GM21786 (cell line): Measurements from ENCODE around the gene NQO2.
A peak's percentile ranks its signal among the peaks of the same experiment; 100 is the strongest.
"Not testable (repeated sequence)": the region's sequence is repeated elsewhere in the genome, so short reads cannot be mapped to it uniquely, and the experiment has no call there.

Experiments used
- ATAC-seq: cut with Tn5 transposase; IDR thresholded peaks from one replicate; pipeline ENCODE4 v1.9.1; 2021; ENCODE audit not compliant: unreplicated experiment

NQO2 gene

DNA sequence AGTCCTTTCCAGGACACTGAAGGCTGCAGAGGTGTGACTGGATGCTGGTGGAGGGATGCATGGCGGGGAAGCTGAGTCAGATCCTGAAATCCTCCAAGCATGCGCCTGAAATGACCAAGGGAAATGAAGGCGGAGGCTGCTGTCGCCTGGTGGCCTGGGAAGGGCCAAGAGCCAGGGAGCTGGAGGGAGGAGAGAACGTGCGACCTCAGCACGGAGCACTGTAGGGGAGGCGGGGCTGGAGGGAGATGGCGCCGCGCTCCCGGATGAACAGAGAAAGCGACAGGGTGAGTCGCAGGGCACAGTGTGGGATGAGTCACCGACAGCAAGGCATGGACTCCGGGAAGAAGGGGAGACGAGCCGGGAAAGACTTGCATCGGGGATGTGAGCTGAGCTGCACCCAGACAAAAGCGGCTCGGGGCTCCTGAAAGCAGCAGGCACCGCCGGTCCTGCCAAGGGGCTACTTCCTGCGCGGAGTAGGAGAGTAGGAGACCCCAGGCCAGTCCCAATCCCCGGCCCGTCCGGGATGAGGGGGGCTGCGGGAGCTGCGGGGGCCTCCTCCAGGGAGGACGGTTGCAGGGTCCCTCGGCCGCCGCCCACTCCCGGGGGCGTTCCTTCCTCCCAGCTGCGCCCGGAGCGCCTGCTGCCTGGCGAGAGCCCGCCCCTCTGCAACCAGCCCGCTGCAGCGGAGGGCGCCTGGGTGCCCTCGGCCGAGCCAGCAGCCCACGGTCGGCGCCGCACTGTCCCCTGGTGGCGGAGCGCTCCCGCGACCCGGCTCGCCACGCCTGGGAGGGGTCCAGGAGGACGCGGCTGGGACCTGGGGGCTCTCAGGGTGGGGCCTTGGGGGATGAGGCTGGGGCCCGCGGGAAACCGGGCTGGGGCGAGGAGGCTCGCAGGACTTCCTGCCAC lies 11.0 kb upstream of the NQO2 start:
- ATAC-seq: peak; percentile 49

DNA sequence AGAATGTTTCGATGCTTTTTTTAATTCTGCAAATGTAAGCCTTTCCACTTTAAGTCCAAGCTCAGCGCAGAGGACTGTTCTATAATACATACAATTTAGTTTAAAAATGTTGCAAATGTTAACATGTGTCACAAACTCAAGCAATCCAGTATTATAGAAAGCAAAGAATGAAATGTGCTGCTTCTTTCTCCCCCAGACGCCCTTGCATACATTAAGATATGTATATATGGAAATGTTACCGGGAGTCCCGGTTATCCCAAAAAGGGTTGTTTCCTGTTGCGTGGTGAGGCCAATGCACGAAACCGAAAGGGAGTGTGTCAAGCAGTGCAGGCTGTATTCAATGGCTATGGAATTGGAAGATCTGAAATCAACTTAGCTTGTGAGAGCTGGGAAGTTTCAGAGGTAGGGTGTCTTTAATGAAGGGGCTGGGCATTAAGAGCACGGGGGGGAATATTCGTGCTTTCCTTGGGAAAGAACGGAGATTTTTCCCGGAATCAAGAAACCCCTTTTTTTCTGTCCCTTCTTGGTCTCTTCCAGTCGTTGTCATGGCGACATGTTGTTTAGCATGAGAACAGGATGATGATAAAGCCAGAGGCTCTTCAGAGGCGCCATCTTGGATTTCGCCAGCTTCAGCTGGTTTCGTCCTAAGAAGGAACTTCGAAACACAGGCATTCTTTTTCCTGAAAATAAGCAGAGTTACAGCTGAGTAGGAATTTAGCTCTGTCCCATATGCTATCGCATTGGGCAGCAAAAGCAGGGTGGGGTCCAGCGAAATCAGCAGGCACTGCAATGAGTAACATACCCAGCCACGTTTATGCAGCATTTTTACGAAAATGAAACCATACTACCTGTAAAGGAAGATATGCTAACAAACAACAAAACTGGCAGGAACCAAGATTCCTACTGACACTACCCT lies 10.1 kb upstream of the NQO2 start:
- ATAC-seq: peak; percentile 81

DNA sequence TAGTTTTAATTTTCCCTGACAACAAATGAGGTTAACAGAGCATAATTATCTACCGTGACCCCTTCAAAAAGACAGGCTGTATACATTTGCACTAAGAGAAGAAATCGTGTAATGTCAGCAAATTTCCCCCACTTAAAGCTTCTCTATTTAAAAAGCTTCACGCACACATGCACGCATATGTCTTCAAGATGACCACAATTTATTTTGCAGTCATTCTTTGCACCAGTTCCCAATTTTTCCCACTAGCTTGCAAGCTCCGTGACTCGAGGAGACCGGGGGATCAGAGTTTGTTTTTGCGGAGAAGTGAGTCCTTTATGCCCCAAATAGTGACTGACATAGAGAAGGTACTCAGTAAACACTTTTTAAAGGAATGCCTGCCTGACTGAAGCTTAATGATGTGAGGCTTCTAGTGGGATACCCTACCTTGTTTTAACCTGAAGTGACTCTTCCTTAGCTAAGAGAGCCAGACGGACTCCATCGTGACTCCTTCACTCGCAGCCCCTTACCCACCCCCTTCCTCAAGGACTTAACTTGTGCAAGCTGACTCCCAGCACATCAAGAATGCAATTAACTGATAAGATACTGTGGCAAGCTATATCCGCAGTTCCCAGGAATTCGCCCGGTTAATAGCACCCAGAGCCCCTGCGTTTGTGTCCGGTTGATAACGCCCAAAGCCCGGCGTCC lies 9.3 kb upstream of the NQO2 start:
- ATAC-seq: no peak

DNA sequence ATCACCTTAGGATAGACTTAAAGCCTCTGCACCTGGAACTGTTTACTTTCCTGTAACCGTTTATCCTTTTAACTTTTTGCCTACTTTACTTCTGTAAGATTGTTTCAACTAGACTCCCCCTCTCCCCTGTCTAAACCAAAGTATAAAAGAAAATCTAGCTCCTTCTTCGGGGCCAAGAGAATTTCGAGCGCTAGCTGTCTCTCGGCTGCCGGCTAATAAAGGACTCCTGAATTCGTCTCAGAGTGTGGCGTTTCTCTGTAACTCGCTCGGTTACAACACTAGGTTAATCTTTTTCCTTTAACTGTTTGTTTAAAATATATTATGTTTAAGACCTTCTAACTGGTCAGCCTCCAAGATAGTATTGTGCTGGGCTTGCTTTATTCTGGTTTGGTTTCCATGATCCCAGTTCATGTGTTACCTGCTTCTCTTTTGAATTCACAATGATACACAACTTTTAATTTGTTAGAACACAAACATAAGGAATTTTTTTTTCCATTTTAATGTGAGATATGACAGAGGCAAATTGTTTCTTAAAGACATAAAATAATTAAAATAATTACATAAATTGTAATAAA lies 8.7 kb upstream of the NQO2 start:
- ATAC-seq: no peak

DNA sequence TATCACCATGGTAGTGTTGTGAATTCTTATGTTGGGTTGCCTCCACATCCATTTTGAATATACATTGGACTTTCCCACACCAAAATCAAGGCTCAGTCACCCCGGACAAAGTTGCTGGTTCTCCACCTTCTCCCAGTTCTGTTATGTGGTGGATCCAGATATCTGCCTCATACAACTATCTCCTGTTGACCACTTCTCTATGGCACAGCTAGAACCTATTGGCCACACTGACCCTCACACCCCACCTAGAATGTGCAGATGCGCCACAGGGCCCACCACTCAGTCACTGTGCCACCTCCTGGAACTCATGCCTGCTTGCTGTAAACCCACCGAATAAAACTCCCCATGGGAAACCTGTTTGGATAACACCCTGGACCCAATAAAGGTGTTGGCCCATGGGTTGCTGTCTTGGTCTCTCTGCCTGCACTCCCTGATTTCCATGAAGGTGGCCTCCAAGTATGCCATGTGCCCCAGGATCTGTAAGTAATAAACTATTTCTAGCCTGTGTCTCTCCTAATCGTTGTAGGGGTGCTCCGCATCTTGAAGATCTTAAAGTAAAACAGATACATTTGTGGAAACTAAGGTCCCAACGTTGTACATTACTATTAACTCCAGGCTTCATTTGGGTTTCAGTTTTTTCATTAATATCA lies 7.2 kb upstream of the NQO2 start:
- no peak for ATAC-seq

DNA sequence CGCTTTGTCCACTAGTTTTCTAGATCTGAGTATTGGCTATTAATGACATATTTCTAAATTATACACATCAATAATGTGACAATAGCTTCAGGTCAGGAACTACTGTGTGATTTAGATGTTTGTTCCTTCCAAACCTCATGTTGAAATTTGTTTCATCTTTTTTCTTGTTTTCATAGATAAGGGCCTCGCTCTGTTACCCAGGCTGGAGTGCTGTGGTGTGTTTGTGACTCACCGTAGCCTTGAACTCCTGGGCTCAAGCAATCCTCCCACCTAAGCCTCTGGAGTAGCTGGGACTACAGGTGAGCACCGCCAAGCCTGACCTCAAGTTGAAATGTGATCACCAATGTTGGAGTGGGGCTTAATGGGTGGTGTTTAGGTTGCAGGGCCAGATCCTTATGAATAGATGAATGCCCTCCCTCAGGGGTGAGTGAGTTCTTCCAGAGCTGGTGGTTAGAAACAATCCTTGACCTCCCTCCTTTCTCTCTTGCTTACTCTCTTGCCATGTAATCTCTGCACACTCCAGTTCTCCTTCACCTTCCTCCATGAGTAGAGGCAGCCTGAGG lies 5.9 kb upstream of the NQO2 start:
- ATAC-seq: no peak

DNA sequence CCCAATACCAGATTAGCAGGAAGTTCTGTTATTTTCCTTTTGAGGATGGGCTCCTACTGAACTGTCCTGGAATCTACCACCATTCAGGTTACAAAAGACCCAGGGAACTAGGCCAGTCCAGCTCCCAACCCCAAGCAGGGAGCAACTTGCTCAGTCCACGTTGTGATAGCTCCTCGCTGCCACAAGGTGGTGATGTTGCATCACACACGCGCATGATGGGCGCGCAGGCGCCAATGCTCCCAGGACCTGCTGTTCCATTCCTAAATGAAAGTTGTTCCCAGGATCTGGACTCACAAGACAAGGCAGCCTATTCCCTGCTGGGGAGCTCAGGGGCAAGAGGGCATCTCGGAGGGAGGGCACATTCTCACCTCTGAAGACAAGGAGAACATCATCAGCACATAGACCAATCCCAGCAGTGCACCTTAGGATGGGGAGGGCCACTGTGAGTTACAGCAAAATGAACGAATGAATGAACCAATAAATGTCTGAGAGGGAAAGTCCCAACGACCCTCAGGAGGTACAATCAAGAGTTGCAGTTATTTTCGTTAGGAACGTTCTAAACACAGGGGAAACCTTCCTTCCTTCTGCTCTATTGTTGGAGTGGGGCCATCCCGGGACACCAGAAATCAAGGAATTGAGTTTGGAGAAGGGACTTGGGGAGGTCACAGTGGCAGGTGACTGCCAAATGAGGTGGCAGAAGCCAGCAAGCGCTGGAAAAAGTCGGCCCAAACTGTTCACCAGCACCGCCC lies 1.3 kb upstream of the NQO2 start:
- ATAC-seq: not testable (repeated sequence)

DNA sequence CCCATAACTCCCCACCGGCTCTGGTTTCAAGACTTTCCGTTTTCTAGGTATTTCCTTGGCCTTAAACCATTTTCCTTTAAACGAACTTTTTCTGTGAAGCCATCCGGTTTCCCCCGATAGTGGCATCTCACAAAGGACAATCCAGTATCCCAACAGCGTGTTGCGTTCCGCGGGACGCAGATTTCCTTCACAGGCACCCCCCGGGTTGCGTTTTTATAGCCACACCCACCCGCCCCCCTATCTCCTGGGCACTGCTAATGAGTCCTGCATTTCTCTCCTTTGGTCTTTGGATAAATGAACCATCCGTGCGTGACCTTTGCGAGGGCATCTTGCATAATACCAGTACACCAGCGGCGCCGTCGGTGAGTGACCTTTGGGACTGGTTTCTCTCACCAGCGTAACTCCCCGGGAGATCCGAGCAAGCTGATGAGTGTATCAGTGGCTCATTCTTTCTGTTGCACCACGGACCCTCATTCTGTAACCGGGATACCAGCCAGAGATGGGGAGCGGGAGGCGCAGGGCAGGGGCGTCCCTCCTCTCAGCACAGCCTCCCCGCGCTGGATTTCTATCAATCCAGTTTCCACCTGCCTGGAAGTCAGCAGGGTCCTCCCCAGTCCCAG lies 586 bp upstream of the NQO2 start:
- no peak for ATAC-seq

DNA sequence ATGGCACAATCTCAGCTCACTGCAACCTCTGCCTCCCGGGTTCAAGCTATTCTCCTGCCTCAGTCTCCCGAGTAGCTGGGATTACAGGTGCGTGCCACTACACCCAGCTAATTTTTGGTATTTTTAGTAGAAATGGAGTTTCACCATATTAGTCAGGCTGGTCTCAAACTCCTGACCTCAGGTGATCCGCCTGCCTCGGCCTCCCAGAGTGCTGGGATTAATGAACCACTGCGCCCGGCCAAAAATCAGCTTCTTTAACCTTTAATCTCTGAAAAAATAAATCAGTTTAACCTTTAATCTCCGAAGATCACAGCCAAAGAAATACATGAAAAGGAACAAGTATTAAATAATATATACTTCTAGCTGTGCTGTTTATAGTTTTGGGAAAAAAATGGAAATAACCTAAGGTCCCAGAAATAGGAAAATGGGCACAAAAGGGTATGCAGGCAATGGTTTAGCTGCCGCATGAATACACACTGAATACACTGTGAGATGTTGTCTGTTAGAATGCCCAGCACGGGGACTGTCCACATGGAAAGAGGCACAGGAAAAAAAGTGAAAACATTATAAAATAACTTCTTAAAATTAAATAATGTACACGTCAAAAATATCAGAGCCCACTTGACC lies 1.6 kb downstream of the NQO2 start:
- no peak for ATAC-seq

DNA sequence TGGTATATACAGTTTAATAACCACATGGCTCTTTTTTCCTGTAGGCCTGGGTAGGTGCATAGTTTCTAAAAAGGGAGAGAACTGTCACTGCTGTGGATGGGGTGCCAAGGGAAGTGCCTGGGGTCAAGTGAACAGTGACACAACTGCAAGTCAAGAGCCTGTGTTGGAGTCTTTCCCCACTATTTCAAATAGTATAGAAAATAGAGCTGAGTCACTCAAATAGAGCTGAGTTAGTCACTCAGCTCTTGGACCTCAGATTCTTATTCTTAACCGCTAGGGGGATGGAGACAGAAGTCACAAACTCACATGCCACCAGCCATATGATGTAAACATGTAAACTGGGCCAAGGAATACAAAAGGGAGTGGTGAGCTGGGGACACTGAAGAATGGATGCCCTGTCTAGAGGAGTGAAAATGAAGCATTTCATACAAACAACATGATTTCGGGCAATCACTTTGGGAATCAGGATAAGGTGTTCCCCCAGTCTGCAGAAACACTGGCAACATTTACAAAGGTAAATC lies 2.1 kb downstream of the NQO2 start:
- no peak for ATAC-seq

DNA sequence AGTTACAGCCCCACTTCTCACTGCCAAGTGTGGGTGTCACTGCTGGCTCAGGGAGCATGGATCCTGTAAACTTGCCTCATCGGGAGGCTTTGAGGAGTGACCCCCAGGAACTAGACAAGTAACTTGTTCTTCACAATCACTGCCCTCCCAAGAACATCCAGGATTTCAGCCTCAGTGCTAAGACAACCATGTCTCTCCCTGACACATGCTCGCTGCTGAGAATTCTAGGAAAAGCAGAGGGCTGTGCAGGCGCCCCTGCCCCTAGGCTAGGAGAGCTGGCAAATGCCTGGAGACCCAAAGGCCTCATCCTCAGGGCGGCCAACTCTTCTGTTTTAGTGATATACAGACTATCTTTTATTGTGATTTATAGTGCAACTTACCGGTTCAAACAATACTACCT lies 3.5 kb downstream of the NQO2 start:
- ATAC-seq: not testable (repeated sequence)

DNA sequence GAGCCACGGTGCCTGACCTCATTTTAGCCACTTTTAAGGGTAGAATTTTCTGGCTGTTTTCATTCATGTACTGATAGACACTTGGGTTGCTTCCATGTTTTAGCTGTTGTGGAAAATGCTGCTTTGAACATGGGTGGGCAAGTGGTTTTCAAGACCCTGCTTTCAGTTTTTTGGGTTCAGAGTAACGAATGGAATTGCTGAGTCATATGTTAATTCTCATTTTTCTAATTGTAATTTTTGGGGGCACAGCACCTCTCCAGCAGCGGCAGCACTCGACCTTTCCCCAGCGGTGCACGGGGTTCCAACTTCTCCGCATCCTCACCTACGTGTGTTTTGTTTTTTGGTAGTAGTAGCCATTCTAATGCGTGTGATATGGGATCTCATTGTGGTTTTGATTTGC lies 5.4 kb downstream of the NQO2 start:
- no peak for ATAC-seq

DNA sequence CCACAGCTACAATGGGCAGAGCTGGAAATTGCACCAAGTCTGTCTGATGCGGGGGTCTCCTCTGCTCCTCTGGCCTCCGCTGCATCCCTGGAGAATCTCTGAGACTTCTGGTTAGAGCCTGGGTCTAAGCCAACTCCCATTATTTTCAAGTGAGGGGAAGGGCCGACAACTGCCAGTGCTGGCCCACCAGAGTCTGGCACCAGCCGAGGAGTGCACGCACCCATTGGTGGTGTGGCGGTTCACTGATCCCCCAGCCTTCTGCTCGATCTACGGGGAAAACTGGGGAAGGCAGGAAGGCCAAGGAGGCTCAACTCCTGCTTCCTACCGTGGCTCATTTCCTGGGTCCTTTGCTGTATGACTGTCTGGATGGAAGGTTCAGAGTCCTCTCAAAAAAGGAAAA lies 6.2 kb downstream of the NQO2 start:
- no peak for ATAC-seq

DNA sequence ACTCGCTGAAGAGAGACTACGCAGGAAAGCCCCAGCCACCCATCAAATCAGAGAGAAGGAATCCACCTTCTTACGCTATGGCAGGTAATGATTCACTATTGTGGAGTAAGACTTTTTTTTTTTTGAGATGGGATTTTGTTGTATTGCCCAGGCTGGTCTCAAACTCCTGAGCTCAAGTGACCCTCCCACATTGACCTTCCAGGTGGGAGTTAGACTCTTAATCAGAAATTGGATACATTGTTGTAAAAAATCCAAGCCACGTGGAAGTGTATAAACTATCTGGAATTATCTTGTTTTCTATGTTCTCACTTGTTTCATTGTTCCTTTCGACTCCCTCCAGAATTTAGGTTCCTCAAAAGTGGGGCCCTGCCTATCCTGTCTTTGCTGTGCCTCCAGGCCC lies 6.8 kb downstream of the NQO2 start:
- ATAC-seq: no peak

DNA sequence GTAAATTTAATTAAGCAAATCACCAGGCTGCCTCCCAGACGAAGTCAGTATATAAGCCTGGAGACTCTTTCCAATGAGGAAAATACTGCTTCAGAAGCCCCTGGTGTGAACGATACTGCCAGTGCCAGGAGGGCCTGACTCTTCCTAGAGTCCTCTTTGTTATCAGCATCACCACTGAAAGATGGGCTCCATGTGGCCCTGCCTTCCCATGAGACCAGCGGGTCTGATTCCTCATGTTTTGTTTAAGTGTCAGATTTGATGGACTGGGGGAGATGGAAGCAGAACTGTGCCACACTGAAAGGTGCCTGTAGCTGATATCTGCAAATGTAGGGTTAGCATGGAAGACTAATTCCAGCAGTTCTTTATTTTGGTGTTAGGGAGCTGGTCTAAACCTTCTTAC lies 7.9 kb downstream of the NQO2 start:
- no peak for ATAC-seq

DNA sequence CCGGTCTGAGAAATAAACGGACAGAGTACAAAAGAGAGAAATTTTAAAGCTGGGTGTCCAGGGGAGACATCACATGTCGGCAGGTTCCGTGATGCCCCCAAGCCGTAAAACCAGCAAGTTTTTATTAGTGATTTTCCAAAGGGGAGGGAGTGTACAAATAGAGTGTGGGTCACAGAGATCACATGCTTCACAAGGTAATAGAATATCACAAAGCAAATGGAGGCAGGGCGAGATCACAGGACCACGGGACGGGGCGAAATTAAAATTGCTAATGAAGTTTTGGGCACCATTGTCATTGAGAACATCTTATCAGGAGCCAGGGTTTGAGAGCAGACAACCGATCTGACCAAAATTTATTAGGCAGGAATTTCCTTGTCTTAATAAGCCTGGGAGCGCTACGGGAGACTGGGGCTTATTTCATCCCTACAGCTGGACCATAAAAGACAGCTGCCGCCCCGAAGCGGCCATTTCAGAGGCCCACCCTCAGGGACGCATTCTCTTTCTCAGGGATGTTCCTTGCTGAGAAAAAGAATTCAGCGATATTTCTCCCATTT lies 9.1 kb downstream of the NQO2 start:
- not testable (repeated sequence) for ATAC-seq

DNA sequence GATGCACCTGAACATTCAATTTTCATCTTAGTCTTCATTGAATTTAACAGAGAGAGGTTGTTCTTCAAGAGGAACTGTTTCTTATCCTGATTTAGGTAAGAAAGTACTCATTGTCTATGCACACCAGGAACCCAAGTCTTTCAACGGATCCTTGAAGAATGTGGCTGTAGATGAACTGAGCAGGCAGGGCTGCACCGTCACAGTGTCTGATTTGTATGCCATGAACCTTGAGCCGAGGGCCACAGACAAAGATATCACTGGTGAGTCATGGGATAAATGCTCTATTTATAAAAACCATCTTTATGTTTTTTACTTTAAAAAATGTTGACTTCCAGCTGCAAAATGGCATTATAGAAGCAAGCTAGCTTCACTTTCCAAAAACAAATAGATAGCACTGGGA lies 10.2 kb downstream of the NQO2 start:
- no peak for ATAC-seq

DNA sequence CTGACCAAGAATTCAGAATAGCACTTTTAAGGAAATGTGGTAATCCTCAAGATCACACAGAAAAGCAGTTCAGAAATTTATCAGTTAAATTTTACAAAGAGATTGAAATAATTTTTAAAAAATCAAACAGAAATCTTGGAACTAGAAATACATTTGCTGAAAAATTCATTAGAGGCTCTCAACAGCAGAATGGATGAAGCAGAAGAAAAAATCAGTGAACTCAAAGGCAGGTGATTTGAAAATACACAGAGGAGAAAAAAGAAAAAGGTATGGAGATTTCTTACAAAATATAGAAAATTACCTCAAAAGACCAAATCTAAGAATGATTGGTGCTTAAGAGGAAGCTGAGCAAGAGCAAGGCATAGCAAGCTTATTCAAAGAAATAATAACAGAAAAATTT lies 11.5 kb downstream of the NQO2 start:
- ATAC-seq: no peak
